Left cardiac atrium (tissue), 4 donors: ENCODE measurements around the gene C3orf33. TPM values are rescaled to one million over a fixed set of nuclear protein-coding genes. Genes with fewer than 3 reads are reported as not detected.
A peak's percentile ranks its signal among the peaks of the same experiment; 100 is the strongest.

Experiments
- ATAC-seq, 2 donors: fragments of 200-7000 bp; cut with Tn5 transposase; one replicate each; pipeline ENCODE4 v1.9.1; 2020; ENCODE audit warnings: mild to moderate bottlenecking in 2 of 2, moderate library complexity in 2 of 2
- DNase-seq: peaks from one replicate; pipeline ENCODE4 v3.0.0-alpha.2; 2020
- intact Hi-C, 2 donors: fragments of 100-400 bp; cut with DNase I; formaldehyde crosslinking; loops; one replicate each; pipeline versions ENCODE4 v1.14.1 to v1.15.1; 2022 to 2023
- total RNA-seq, 2 donors: library from RNA; stranded (reverse); fragmentation: NEBNext Ultra II Directional; extraction: Animal tissue kit (Norgen Biotek cat#: 25700); gene quantifications; one replicate each; pipeline ENCODE4 v1.2.1, GENCODE V29; 2021
- donor health status: DM: no; HTN: yes; CAD: no.
- donor health status: DM: no; HTN: yes; CAD: no; lungs with severe emphysema.
- donor health status: DM: yes; HTN: yes; CAD: no.
- donor health status: Dilated cardiomyopathy.

The C3orf33 gene
- total RNA-seq, 2 donors from 2014 or later: 5.5 to 6.9 TPM

- no peak for ATAC-seq
- DNase-seq: no peak
- intact Hi-C loops: no loop called here
Observed at GRCh38 chr3:155792532-155792931, 13.5 kb downstream of the C3orf33 start.

GRCh38 chr3:155791190-155791589 lies 14.9 kb downstream of the C3orf33 start:
- intact Hi-C loops: no loop called here
- ATAC-seq (no peak), DNase-seq (no peak)

DNA sequence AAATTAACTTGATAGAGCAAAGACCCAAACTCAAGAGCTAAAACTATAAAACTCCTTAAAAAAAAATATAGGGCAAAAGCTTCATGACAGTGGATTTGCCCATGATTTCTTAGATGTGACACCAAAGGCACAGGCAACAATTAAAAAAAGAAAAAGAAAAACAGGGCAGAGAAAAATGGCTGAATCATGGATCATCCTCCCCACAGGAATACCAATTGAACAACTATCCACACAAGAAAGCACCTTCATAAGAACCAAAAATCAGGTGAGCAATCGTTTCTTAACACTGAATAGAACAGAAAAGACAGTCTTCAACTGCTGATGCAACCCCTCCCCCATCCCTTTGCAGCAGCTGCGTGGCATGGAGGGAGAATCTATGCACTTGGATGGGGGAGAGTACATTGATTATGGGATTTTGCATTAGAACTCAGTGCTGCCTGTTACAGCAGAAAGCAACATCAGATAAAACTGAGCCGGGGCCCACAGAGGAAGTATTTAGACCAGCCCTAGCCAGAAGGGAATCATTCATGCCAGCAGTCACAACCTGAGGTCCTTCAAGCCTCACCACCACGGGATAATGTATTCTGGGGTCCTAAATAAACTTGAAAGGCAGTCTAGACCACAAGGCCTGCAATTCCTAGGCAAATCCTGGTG lies 15.7 kb downstream of the C3orf33 start:
- DNase-seq (no peak), ATAC-seq (no peak)
- intact Hi-C loops: no loop called here

DNA sequence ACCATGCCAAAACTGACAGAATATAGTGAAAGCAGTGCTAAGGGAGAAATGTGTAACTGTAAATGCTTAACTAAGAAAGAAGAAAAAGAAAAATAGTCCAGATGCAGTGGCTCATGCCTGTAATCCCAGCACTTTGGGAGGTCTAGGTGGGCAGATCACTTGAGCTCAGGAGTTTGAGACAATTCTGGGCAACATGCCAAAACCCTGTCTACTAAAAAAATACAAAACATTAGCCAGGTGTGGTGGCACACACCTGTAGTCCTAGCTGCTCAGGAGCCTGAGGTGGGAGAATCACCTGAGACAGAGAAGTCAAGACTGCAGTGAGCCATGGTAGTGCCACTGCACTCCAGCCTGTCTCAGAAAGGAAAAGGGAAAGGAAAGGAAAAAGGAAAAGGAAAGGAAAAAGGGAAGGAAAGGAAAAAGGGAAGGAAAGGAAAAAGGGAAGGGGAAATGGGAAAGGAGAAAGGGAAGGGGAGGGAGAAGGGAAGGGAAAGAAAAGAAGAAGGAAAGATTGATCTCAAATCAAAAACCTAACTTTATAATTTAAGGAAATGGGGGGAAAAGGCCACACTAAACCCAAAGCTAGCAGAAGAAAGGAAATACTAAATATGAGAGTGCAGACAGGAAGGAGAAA lies 20.3 kb downstream of the C3orf33 start:
- DNase-seq (no peak), ATAC-seq (no peak)
- intact Hi-C loops: no loop called here

DNA sequence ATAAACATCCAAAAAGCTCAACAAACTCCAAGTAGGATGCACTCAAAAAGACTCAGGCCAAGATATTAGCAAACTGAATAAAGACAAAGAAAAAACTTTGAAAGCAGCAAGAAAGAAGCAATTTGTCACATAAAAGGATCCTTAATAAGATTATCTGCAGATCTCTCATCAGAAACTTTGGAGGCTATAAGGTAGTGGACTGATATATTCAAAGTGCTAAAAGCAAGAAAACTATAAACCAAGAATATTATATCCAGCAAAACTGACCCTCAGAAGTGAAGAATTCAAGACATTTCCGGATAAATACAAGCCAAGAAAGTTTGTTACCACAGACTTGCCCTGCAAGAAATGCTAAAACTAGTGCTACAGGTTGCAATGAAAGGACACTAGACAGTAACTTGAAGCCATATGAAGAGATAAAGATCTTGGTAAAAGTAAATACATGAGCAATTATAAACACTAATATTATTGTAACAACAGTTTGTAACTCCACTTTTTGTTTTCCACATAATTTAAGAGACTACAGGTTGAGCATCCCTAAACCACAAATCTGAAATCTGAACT lies 23.6 kb downstream of the C3orf33 start:
- no peak for ATAC-seq
- no peak for DNase-seq
- intact Hi-C loops: no loop called here

DNA sequence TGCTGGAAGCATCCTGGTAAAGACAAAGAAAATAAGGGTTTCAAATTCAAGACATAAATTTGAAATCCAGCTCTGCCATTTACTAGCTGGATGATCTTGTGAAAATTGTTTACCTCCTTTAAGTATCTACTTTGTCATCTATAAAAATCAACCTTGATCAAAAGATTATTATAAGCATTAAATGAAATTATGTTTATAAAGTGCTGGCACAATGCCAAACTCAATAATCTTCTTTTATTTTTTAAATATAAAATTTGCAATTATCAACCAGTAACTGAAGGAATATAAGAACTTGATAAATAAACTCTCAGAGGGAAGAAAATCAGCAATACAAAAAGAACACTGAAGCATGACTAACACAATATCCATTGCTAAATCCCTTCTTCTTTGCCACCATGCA lies 25.8 kb downstream of the C3orf33 start:
- intact Hi-C loops: no loop called here
- ATAC-seq (no peak), DNase-seq (no peak)

DNA sequence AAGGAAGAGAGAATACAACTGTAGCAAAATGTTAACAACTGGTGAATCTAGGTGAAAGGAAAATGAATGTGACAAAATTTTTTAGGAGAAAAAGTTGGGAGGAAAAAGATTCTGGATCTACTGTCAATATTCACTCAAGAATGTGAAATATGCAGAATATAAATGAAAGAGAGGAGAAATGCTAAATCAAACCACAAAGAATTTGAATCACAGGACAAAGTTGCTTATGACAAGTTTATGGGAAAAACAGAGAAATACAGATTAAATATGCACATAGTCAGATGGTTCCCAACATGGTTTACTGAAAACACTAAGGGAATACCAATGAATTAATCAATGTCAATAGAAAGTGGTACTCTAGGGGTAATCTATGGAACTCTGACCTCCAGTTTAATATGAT lies 27.6 kb downstream of the C3orf33 start:
- intact Hi-C loops: no loop called here
- ATAC-seq: no peak
- DNase-seq: no peak

- intact Hi-C loops: no loop called here
- DNase-seq: no peak
- no peak for ATAC-seq
Observed at GRCh38 chr3:155772801-155773200, 33.3 kb downstream of the C3orf33 start.

GRCh38 chr3:155771126-155771525 lies 35.0 kb downstream of the C3orf33 start:
- no peak for DNase-seq
- ATAC-seq: no peak
- intact Hi-C loops: no loop called here

DNA sequence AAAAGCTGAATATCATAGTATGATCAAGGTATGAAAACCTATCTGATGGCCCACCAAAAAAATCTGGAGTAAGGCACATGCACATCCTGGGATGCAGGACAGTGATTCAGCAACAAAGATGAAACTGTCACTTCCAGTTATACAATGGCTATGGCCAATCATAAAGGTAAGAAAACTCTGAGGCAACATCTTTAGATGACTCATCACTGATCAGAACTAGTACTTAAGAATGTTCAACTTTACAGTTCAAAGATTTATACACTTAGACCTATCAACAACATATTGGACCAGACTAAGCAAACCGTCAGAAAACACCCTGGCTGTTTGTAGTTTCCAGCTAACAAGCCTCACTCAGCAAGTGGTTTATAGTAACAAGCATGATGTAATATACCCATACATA lies 39.9 kb downstream of the C3orf33 start:
- intact Hi-C loops: no loop called here
- ATAC-seq (no peak), DNase-seq (no peak)

DNA sequence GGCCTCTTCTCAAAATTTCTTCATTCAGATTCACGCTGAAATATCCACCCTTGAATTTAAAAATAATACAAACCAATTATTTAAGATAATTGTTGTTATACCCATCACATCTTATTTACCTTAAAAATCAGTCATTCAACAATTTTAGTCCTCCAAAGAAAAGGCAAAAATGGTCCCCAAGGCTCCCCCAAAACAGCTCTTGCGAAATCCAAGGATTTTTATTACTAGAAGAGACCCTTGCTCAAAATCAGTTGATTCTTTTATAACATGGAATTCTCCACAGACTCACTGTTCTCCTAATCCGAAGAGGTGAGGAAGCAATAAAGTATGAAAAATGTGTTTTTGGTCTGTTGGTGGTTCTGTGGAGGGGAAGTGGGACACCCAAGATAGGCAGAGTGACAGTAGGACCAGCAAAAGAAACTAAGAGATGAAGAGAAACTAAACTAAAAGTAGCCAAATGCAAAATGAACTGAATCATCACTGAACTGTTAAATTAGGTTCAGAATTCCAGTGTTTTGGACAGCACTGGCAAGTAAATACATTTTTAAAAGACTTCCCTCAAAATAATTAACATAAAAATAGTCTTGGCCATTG lies 42.1 kb downstream of the C3orf33 start:
- no peak for ATAC-seq
- intact Hi-C loops: no loop called here
- DNase-seq: no peak

- intact Hi-C loops: no loop called here
- ATAC-seq: peak; percentile 63 to 89
- no peak for DNase-seq
Observed at GRCh38 chr3:155760653-155761052, 45.4 kb downstream of the C3orf33 start.

DNA sequence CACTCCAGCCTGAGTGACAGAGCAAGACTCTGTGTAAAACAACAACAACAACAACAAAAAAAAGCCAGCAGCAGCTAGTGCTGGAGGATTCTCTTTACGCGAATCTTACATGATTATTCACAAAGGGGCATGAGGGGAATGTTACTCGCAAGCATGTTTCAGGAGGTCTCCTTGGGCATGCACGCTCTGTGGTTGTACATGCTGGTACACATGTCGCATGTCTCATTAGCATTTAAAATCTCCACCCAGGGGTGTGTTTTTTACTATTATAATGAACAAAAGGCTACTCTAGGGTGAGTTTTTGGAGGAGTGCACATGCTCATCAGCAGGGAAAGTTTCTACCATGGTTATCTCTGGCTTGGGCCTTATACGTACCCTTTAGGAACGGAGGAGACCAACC lies 48.5 kb downstream of the C3orf33 start:
- DNase-seq (no peak), ATAC-seq (no peak)
- intact Hi-C loops: loop anchor here in 1 of 2 donors (10.0 kb wide), 1 partner anchor 47 kb away; the partner anchor contains the start of gene C3orf33

GRCh38 chr3:155753038-155753639 lies 52.9 kb downstream of the C3orf33 start:
- ATAC-seq: no peak
- intact Hi-C loops: loop anchor here in 1 of 2 donors (10.0 kb wide), 1 partner anchor 52 kb away; the partner anchor contains the start of gene C3orf33
- no peak for DNase-seq

DNA sequence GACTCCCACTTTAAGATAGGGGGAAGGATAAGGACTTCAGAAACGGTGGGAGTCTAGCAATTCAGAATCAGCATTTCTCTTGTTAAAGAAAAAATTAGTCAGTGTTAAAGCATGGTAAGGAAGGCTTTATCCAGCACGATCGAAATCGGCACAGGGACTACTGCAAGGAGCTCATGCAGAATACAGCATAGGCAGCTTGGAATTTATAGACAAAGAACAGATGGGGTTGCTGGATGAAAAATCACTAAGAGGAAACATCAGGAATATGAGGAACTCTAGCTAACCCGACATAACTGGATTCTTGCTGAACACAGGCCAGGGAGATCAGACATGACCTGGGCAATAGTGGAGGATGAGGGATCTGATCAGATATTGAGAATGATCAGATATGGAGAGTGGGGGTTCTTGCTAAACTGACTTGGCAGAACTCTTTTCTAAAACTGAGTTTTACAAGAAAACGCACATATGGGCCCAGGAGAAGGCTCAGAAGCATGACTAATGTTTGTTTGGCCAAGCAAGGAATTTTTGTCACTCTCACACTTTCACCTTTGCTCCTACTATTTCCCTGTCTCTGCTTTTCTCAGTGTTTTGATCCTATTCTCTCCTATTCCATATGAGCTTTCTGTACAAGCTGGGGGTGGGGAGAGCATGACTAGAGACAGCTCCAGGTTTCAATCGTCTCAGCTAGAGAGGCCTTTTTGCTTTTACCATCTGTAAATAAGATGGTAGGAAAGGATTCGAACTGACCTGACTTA lies 57.3 kb downstream of the C3orf33 start:
- DNase-seq (no peak), ATAC-seq (no peak)
- intact Hi-C loops: loop anchor here in 1 of 2 donors (5.0 kb wide), 1 partner anchor 109 kb away; no protein-coding TSS in a partner anchor

- intact Hi-C loops: loop anchor here in 1 of 2 donors (5.0 kb wide), 1 partner anchor 109 kb away; no protein-coding TSS in a partner anchor
- no peak for DNase-seq
- peak in 1 of 2 donors; percentile 27 for ATAC-seq
Observed at GRCh38 chr3:155747946-155748290, 58.2 kb downstream of the C3orf33 start.

DNA sequence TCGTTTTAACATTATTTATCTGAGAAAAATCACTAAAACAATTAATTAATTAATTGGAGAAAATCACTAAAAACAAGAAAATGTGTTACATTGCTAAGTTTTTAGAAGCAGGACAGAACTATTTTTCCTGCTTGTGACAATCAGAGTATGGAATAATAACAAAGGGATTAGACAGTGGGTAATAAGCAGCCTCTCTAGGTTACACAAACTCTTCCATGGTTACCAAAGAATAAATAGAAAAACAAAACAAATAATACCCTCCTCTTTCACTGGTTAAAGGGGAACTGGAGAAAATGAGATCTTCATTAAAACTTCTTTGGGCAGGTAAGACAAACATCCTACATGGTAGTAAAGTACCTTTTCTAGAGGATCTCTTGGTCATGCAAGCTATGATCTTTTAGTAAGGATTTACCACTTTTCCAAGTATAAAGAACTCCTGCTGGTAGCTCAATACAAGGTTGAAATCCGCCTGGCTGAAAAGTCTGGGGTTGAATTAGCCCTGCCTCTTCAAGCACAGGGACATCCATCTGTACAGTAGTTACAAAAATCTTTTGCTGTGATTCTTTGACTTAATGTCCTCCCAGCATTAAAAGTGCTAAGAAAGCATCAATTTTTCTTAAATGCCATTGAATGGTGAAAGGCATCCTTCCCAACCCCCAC lies 58.7 kb downstream of the C3orf33 start:
- ATAC-seq (no peak), DNase-seq (no peak)
- intact Hi-C loops: loop anchor here in 1 of 2 donors (5.0 kb wide), 1 partner anchor 110 kb away; no protein-coding TSS in a partner anchor

- DNase-seq (no peak), ATAC-seq (no peak)
- intact Hi-C loops: loop anchor here in 1 of 2 donors (5.0 kb wide), 1 partner anchor 111 kb away; no protein-coding TSS in a partner anchor
Observed at GRCh38 chr3:155746703-155747102, 59.4 kb downstream of the C3orf33 start.
